ENCODE results near the gene MSTN. TPM values are rescaled to one million over a fixed set of nuclear protein-coding genes. Genes with fewer than 3 reads are reported as not detected.

The MSTN gene
- total and polyA plus RNA-seq, 4 donors: 0.08 to 0.21 (median 0.09) TPM; not detected in 1

GRCh38 chr2:190098851-190099250 lies 36.3 kb upstream of the MSTN start:
- H3K4me3 ChIP-seq (ENCODE audit: low read depth in 1 of 3, low read length in 3 of 3): no peak overlapping the region
- no peak overlapping the region for H3K9ac ChIP-seq (ENCODE audit: low read depth in 1 of 2, low read length in 2 of 2)
- H3K4me1 ChIP-seq (ENCODE audit: control insufficient read depth in 4 of 4, insufficient read depth in 4 of 4, low read length in 3 of 4): no peaks in the 10 kb centered on the region
- no peaks in the 10 kb centered on the region for H3K9me3 ChIP-seq (ENCODE audit: control insufficient read depth in 4 of 4, low read length in 3 of 4)
- no peak overlapping the region for H3K27ac ChIP-seq (ENCODE audit: low read depth in 1 of 2, low read length in 2 of 2)
- no peak for DNase-seq (ENCODE audit: low spot score)
- no peaks in the 10 kb centered on the region for H3K27me3 ChIP-seq (ENCODE audit: control insufficient read depth in 4 of 4, insufficient read depth in 4 of 4, low read length in 3 of 4)
- TF ChIP-seq HNF4A (conservative IDR thresholded peaks at IDR 0.05) (no peak), HNF4G (IDR thresholded peaks at IDR 0.05) (no peak), ZBTB33 (IDR thresholded peaks at IDR 0.05) (no peak), MAX (IDR thresholded peaks at IDR 0.05) (no peak), EGR1 (IDR thresholded peaks at IDR 0.05; ENCODE audit: low read depth in 2 of 2) (no peak), REST (IDR thresholded peaks at IDR 0.05) (no peak), RXRA (IDR thresholded peaks at IDR 0.05) (no peak), SP1 (IDR thresholded peaks at IDR 0.05) (no peak), YY1 (IDR thresholded peaks at IDR 0.05) (no peak), FOXA2 (IDR thresholded peaks at IDR 0.05) (no peak), RAD21 (IDR thresholded peaks at IDR 0.05) (no peak), ATF3 (IDR thresholded peaks at IDR 0.05) (no peak), FOXA1 (IDR thresholded peaks at IDR 0.05) (no peak)
- no peaks in the 10 kb centered on the region for H3K36me3 ChIP-seq (ENCODE audit: control insufficient read depth in 4 of 4, insufficient read depth in 3 of 4, low read depth in 1 of 4, low read length in 3 of 4)

- H3K4me1 ChIP-seq (ENCODE audit: control insufficient read depth in 4 of 4, insufficient read depth in 4 of 4, low read length in 3 of 4): no peaks in the 10 kb centered on the region
- no peaks in the 10 kb centered on the region for H3K36me3 ChIP-seq (ENCODE audit: control insufficient read depth in 4 of 4, insufficient read depth in 3 of 4, low read depth in 1 of 4, low read length in 3 of 4)
- DNase-seq (ENCODE audit: low spot score): no peak
- H3K27ac ChIP-seq (ENCODE audit: low read depth in 1 of 2, low read length in 2 of 2): no peak overlapping the region
- no peaks in the 10 kb centered on the region for H3K9me3 ChIP-seq (ENCODE audit: control insufficient read depth in 4 of 4, low read length in 3 of 4)
- no peak overlapping the region for H3K4me3 ChIP-seq (ENCODE audit: low read depth in 1 of 3, low read length in 3 of 3)
- H3K9ac ChIP-seq (ENCODE audit: low read depth in 1 of 2, low read length in 2 of 2): no peak overlapping the region
- no peak for TF ChIP-seq YY1 (IDR thresholded peaks at IDR 0.05)
- TF ChIP-seq GABPA (IDR thresholded peaks at IDR 0.05 in 1 of 2, conservative IDR thresholded peaks at IDR 0.05 in 1 of 2): no peak
- TF ChIP-seq JUND (IDR thresholded peaks at IDR 0.05): no peak
- TF ChIP-seq FOXA2 (IDR thresholded peaks at IDR 0.05): no peak
- no peak for TF ChIP-seq RAD21 (IDR thresholded peaks at IDR 0.05)
- TF ChIP-seq NR2F2 (IDR thresholded peaks at IDR 0.05): no peak
- TF ChIP-seq CTCF (IDR thresholded peaks at IDR 0.05; ENCODE audit: low read depth, low read length, missing input control): no peak
- no peak for TF ChIP-seq HNF4A (conservative IDR thresholded peaks at IDR 0.05)
- TF ChIP-seq REST (IDR thresholded peaks at IDR 0.05): no peak
- no peak for TF ChIP-seq ZBTB33 (IDR thresholded peaks at IDR 0.05)
- no peak for TF ChIP-seq ATF3 (IDR thresholded peaks at IDR 0.05)
- no peaks in the 10 kb centered on the region for H3K27me3 ChIP-seq (ENCODE audit: control insufficient read depth in 4 of 4, insufficient read depth in 4 of 4, low read length in 3 of 4)
- WGBS: 93% methylated on average over 1 of the region's 1 CpG
Observed at GRCh38 chr2:190097115-190097514, 34.6 kb upstream of the MSTN start.

Data from liver (tissue), 9 donors.